HepG2 (cell line): ENCODE data around the gene SLC35B2. TPM values are rescaled to one million over a fixed set of nuclear protein-coding genes. Genes with fewer than 3 reads are reported as not detected.

Source experiments
- ATF5 ChIP-seq: sonication (generic); formaldehyde crosslinking; IDR thresholded peaks from 2 replicates; pipeline ENCODE4 v1.4.0; 2020; ENCODE audit warnings: mild to moderate bottlenecking, low read depth, missing genetic modification reagents
- CEBPG ChIP-seq: IDR thresholded peaks from 2 replicates; pipeline ENCODE4 v1.6.1; 2016
- GLMP ChIP-seq: sonication (generic); formaldehyde crosslinking; IDR thresholded peaks from 2 replicates; pipeline ENCODE4 v1.9.0; 2021; ENCODE audit warnings: missing genetic modification reagents, mild to moderate bottlenecking, borderline replicate concordance
- HDAC2 ChIP-seq: sonication (generic); formaldehyde crosslinking; IDR thresholded peaks from 2 replicates; pipeline ENCODE4 v1.4.0; 2020; ENCODE audit warnings: missing genetic modification reagents
- MAF1 ChIP-seq: sonication (generic); formaldehyde crosslinking; IDR thresholded peaks from 2 replicates; pipeline ENCODE4 v1.5.0; 2020; ENCODE audit warnings: missing genetic modification reagents, borderline replicate concordance
- POLR2G ChIP-seq: fragments of 200-400 bp; formaldehyde crosslinking; IDR thresholded peaks from 2 replicates; pipeline ENCODE4 v1.6.1; 2018; ENCODE audit warnings: mild to moderate bottlenecking, low read depth, low read length, moderate library complexity
- RARG ChIP-seq: sonication (generic); formaldehyde crosslinking; IDR thresholded peaks from 2 replicates; pipeline ENCODE4 v1.4.0; 2020; ENCODE audit warnings: low read depth, mild to moderate bottlenecking, missing genetic modification reagents
- ZMYM3 ChIP-seq: sonication (generic); formaldehyde crosslinking; IDR thresholded peaks from 2 replicates; pipeline ENCODE4 v1.5.1; 2020; ENCODE audit warnings: mild to moderate bottlenecking, missing genetic modification reagents
- ZNF274 ChIP-seq: sonication (generic); formaldehyde crosslinking; IDR thresholded peaks from 2 replicates; pipeline ENCODE4 v1.5.1; 2020; ENCODE audit warnings: mild to moderate bottlenecking, missing genetic modification reagents
- ZNF292 ChIP-seq: sonication (generic); formaldehyde crosslinking; IDR thresholded peaks from 2 replicates; pipeline ENCODE4 v1.8.1; 2022; ENCODE audit warnings: mild to moderate bottlenecking, low read depth, missing genetic modification reagents, borderline replicate concordance
- ZNF44 ChIP-seq: sonication (generic); formaldehyde crosslinking; IDR thresholded peaks from 2 replicates; pipeline ENCODE4 v1.5.1; 2020; ENCODE audit warnings: mild to moderate bottlenecking, missing genetic modification reagents
- ZNF510 ChIP-seq: sonication (generic); formaldehyde crosslinking; IDR thresholded peaks from 2 replicates; pipeline ENCODE4 v1.4.0; 2020; ENCODE audit warnings: low read depth, mild to moderate bottlenecking, missing genetic modification reagents
- ZNF564 ChIP-seq: sonication (generic); formaldehyde crosslinking; IDR thresholded peaks from 2 replicates; pipeline ENCODE4 v1.8.1; 2023; ENCODE audit warnings: mild to moderate bottlenecking, missing genetic modification reagents
- polyA plus RNA-seq, 8 experiments: library from polyadenylated mRNA; depleted of rRNA in 3 of 8; stranded (reverse) in 7 of 8; unstranded in 1 of 8; fragments of >200 nt; fragmentation: Illumina TruSeq in 4 of 8; extraction: Trizol in 4 of 8; gene quantifications; 2 replicates each; pipeline versions ENCODE4 v1.2.1 to v1.2.3, GENCODE V29; 2011 to 2016; ENCODE audit warnings: low read depth in 4 of 8, missing spikeins in 1 of 8, mixed read lengths in 1 of 8; ENCODE audit not compliant: insufficient read depth in 1 of 8
- total RNA-seq, 5 experiments: library from RNA; depleted of rRNA; stranded (reverse); fragments of >200 nt; fragmentation: Illumina TruSeq; extraction: Trizol; gene quantifications; 2 replicates each; pipeline ENCODE4 v1.2.3, GENCODE V29; 2016; ENCODE audit warnings: low read depth in 1 of 5
- TF ChIP-seq, protein P1 (sequence below): sonication (generic); formaldehyde crosslinking; IDR thresholded peaks from 2 replicates; pipeline ENCODE4 v1.8.0; 2022; ENCODE audit warnings: mild to moderate bottlenecking, missing genetic modification reagents, borderline replicate concordance
- TF ChIP-seq, protein P2 (sequence below): sonication (generic); formaldehyde crosslinking; IDR thresholded peaks from 2 replicates; pipeline ENCODE4 v1.5.0; 2020; ENCODE audit warnings: mild to moderate bottlenecking, missing genetic modification reagents

SLC35B2 gene
- total and polyA plus RNA-seq, 2 of the 13 experiments (the other 11 are each of a cell fraction or from before 2014, with no cell fraction given): 61.1 to 148 TPM

GRCh38 chr6:44224029-44224964 lies 33.0 kb downstream of the SLC35B2 start (continued):
- TF ChIP-seq, protein P1, sequence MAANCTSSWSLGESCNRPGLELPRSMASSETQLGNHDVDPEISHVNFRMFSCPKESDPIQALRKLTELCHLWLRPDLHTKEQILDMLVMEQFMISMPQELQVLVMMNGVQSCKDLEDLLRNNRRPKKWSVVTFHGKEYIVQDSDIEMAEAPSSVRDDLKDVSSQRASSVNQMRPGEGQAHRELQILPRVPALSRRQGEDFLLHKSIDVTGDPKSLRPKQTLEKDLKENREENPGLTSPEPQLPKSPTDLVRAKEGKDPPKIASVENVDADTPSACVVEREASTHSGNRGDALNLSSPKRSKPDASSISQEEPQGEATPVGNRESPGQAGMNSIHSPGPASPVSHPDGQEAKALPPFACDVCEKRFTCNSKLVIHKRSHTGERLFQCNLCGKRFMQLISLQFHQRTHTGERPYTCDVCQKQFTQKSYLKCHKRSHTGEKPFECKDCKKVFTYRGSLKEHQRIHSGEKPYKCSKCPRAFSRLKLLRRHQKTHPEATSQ (CRISPR knock-in tag): no peak
- TF ChIP-seq HDAC2 (CRISPR knock-in tag): 0 out of 2 replicates have a peak, but pooled peaks have one; percentile 12
- no peak for TF ChIP-seq MAF1
- TF ChIP-seq ZMYM3: 0 out of 2 replicates have a peak, but pooled peaks have one; percentile 51
- TF ChIP-seq, protein P2, sequence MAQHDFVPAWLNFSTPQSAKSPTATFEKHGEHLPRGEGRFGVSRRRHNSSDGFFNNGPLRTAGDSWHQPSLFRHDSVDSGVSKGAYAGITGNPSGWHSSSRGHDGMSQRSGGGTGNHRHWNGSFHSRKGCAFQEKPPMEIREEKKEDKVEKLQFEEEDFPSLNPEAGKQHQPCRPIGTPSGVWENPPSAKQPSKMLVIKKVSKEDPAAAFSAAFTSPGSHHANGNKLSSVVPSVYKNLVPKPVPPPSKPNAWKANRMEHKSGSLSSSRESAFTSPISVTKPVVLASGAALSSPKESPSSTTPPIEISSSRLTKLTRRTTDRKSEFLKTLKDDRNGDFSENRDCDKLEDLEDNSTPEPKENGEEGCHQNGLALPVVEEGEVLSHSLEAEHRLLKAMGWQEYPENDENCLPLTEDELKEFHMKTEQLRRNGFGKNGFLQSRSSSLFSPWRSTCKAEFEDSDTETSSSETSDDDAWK (CRISPR knock-in tag): no peak
- no peak for TF ChIP-seq CEBPG (CRISPR knock-in tag)
- no peak for TF ChIP-seq ZNF274 (CRISPR knock-in tag)
- no peak for TF ChIP-seq RARG (CRISPR knock-in tag)
- no peak for TF ChIP-seq ATF5 (CRISPR knock-in tag)
- TF ChIP-seq POLR2G: no peak
- TF ChIP-seq ZNF292 (CRISPR knock-in tag): 0 out of 2 replicates have a peak, but pooled peaks have one; percentile 31
- TF ChIP-seq ZNF564 (CRISPR knock-in tag): no peak
- TF ChIP-seq ZNF510 (CRISPR knock-in tag): peak; percentile 39; the same call in 1 of the 2 replicates
- TF ChIP-seq ZNF44 (CRISPR knock-in tag): no peak
- no peak for TF ChIP-seq GLMP
- TF ChIP-seq, all 625 proteins: peak for 23
